ENCODE results near the gene ABCG1. TPM values are rescaled to one million over a fixed set of nuclear protein-coding genes. Genes with fewer than 3 reads are reported as not detected.
A peak's percentile ranks its signal among the peaks of the same experiment; 100 is the strongest.

The ABCG1 gene
- total and polyA plus RNA-seq, 12 donors, result 5.5 to 26.2 (median 14.6) TPM

- intact Hi-C loops (cut with DNase I), result loop anchor here in 3 of 10 donors (10.0 kb wide), 1 partner anchor 136 kb away; no protein-coding TSS in a partner anchor
- TF ChIP-seq CTCF (IDR thresholded peaks at IDR 0.05), result no peak
- Histone ChIP-seq H3K4me1 (peaks cover 10 to 54% (median 32%) of the 10 kb centered on the region in 9 donors), H3K27ac (peak overlapping the region in 9 of 10 donors; percentile 30 to 89 (median 80)), H3K36me3 (peaks cover 0 to 24% (median 0%) of the 10 kb centered on the region in 9 donors), H3K9me3 (no peaks in the 10 kb centered on the region), H3K27me3 (peaks cover 0 to 4% (median 0%) of the 10 kb centered on the region in 7 donors), H3K4me3 (no peak overlapping the region)
- no peak for ATAC-seq
- DNase-seq, result no peak
- WGBS, 2 donors, result 87 to 88% methylated on average over 9 of the region's 9 CpGs
Observed at GRCh38 chr21:42300956-42301355, 82.0 kb downstream of the ABCG1 start.

- Histone ChIP-seq H3K27ac (peak overlapping the region in 9 of 10 donors; percentile 75 to 89 (median 83)), H3K4me1 (peaks cover 10 to 54% (median 32%) of the 10 kb centered on the region in 9 donors), H3K27me3 (peaks cover 0 to 9% (median 0%) of the 10 kb centered on the region in 7 donors), H3K4me3 (no peak overlapping the region), H3K36me3 (peaks cover 0 to 19% (median 0%) of the 10 kb centered on the region in 9 donors), H3K9me3 (no peaks in the 10 kb centered on the region)
- DNase-seq (peak in 1 of 2 donors; percentile 37), ATAC-seq (peak; percentile 40 to 84 (median 78))
- intact Hi-C loops (cut with DNase I), result loop anchor here in 3 of 10 donors (10.0 kb wide), 1 partner anchor 137 kb away; no protein-coding TSS in a partner anchor
- 66 to 70% methylated on average over 20 of the region's 20 CpGs for WGBS, 2 donors
- no peak for TF ChIP-seq CTCF (IDR thresholded peaks at IDR 0.05)
Observed at GRCh38 chr21:42301371-42302075, 82.6 kb downstream of the ABCG1 start.

GRCh38 chr21:42302076-42302650 is 83.2 kb downstream of the ABCG1 start:
- intact Hi-C loops (cut with DNase I), result loop anchor here in 3 of 10 donors (10.0 kb wide), 1 partner anchor 137 kb away; no protein-coding TSS in a partner anchor

More at GRCh38 chr21:42302076-42302650, 83.2 kb downstream of the ABCG1 start:
- TF ChIP-seq CTCF (IDR thresholded peaks at IDR 0.05), result no peak
- Histone ChIP-seq H3K9me3 (no peaks in the 10 kb centered on the region), H3K4me1 (peaks cover 10 to 54% (median 32%) of the 10 kb centered on the region in 9 donors), H3K4me3 (no peak overlapping the region), H3K27ac (peak overlapping the region in 9 of 10 donors; percentile 59 to 89 (median 83)), H3K36me3 (peaks cover 0 to 12% (median 0%) of the 10 kb centered on the region in 9 donors), H3K27me3 (peaks cover 0 to 14% (median 3%) of the 10 kb centered on the region in 7 donors)
- peak in 1 of 8 donors; percentile 57 for ATAC-seq
- no peak for DNase-seq
- WGBS, 2 donors, result 65 to 71% methylated on average over 12 of the region's 12 CpGs

Measured in heart right ventricle (tissue), 16 donors.